HG03066 (cell line): Measurements from ENCODE around the gene KIF7.
"Not testable (repeated sequence)": the region's sequence is repeated elsewhere in the genome, so short reads cannot be mapped to it uniquely, and the experiment has no call there.

Experiments
- ATAC-seq: cut with Tn5 transposase; IDR thresholded peaks from one replicate; pipeline ENCODE4 v1.9.1; 2021; ENCODE audit warnings: low read depth; ENCODE audit not compliant: unreplicated experiment

KIF7 gene

DNA sequence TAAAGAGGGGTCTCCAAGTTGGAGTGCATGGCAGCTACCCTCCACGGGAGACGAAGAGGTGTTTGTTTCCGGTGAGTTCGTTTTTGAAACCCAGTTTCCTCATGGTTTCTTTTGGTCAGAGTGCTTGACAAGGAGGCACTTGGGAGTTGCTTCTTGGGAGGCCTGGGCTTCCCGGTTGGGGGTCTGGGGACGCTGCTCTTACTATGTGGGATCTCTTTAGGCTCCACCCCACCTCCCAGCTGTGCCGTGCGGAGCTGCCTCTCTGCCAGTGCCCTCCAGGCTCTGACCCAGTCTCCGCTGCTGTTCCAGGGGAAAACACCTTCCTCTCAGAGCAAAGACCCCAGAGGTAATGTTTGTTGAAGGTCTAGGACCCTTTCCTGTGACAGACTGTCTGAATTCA is 29.6 kb downstream of the KIF7 start:
- no peak for ATAC-seq

DNA sequence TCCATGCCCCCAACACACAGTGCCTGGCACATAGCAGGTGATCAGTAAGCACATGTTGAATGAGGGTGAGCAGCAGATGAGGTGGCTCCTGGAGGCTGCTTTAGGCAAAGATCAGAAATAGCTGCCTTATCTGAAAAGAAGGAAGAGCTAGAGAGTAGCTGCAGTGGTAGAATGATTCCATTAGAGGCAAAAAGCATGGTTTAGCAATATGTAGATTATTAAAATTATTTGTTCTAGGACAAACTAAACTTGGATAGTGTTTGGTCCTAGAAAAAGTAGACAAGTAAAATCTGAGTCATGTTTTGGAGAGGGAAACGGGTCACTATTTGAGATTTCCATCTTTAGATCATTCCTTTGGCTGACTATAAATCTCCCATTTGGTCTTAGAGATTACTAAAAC is 32.1 kb downstream of the KIF7 start:
- ATAC-seq = no peak

GRCh38 chr15:89621547-89621946 is 33.7 kb downstream of the KIF7 start:
- no peak for ATAC-seq

DNA sequence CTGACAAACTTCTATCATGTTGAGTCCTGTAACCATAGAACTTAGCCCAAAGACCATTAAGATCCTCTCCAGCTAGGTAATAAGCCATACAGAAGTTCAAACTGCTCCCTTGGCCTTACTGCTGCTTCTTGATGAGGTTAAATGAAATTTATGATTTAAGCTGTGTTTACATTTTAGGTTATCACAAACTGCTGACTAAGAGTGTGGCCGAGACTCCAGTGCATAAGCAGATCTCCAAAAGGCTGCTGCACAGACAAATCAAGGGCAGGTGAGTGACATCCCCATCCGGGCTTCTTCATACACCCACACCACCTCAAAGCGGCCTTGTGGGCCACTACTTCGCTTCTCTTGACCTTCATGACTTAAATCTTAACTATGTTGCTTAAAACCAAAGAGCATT is 39.0 kb downstream of the KIF7 start:
- no peak for ATAC-seq

- ATAC-seq = no peak
Measured at GRCh38 chr15:89615135-89615534, 40.1 kb downstream of the KIF7 start.

DNA sequence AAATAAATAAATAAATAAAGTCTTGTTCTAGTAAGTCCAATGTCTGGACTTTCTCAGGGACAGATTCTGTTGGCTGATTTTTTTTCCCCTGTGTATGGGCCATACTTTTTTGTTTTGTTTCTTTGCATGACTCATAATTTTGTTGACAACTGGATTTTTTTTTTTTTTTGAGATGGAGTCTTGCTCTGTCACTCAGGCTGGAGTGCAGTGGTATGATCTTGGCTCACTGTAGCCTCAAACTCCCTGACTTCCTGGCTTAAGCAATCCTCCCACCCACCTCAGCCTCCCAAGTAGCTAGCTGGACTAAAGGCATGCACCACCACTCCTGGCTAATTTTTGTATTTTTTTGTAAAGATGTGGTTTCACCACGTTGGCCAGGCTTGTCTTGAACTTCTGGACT is 41.1 kb downstream of the KIF7 start:
- no peak for ATAC-seq

GRCh38 chr15:89613031-89613430 is 42.2 kb downstream of the KIF7 start:
- ATAC-seq = no peak

GRCh38 chr15:89611317-89611716 is 44.0 kb downstream of the KIF7 start:
- ATAC-seq = no peak

- no peak for ATAC-seq
Measured at GRCh38 chr15:89599021-89599420, 56.2 kb downstream of the KIF7 start.

GRCh38 chr15:89593018-89593417 is 62.2 kb downstream of the KIF7 start:
- no peak for ATAC-seq

GRCh38 chr15:89591834-89592233 is 63.4 kb downstream of the KIF7 start:
- ATAC-seq = no peak

DNA sequence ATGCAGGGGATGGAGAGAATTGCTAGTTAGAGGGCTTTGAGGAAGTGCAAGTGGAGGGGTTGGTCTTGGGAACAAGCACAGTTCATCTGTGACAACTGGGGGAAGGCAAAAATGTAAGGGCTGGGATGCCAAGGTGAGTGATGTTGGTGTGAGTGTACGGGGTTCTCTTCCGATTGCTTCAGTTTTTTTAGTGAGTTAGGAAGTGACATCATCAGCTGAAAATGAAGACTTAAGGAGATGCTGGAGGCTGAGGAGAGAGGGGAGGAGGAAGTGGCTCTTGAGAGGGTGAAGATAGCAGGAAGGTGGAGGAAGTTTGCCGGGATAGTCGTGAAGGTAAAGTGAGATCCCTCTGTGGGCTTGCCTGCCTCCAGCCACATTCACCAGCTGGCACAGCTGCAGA is 67.3 kb downstream of the KIF7 start:
- no peak for ATAC-seq

- ATAC-seq = no peak
Measured at GRCh38 chr15:89586651-89587050, 68.6 kb downstream of the KIF7 start.

- ATAC-seq = not testable (repeated sequence)
Measured at GRCh38 chr15:89580747-89581146, 74.5 kb downstream of the KIF7 start.

DNA sequence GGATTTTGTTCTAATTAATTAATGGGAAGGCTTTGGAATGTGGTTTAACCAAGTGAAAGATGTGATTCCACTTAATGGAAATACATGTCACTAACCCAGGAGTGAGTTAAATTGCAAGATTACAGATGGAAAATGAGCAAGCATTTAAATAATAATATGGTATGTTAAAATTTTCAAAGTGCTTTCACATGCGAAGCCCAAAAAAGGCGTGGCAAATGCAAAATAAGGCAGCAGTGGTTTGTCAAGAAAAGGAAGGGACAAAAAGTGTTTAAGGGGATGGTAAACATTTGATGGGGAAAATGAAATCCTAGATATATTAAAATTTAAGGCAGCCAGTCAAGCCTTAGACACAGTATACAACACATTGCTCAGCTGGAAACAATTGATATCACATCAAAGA is 77.1 kb downstream of the KIF7 start:
- no peak for ATAC-seq
